22Rv1 (cell line): ENCODE results near the gene DNAAF3.
"Not testable (repeated sequence)": the region's sequence is repeated elsewhere in the genome, so short reads cannot be mapped to it uniquely, and the experiment has no call there.

ENCODE experiments used
- H3K27ac ChIP-seq: fragments of 450-650 bp; 2 replicates; pipeline ENCODE4 v1.5.1; 2017
- ZFX ChIP-seq: fragments of 450-650 bp; IDR thresholded peaks from 2 replicates; pipeline ENCODE4 v1.6.1; 2017; ENCODE audit warnings: antibody characterized with exemption, borderline replicate concordance
- TF ChIP-seq, protein P1 (sequence below): fragments of 450-650 bp; IDR thresholded peaks from 2 replicates; pipeline ENCODE4 v1.5.1; 2017; ENCODE audit warnings: mild to moderate bottlenecking

The DNAAF3 gene

GRCh38 chr19:55202199-55202598, 35.8 kb upstream of the DNAAF3 start:
- H3K27ac ChIP-seq = not testable (repeated sequence)
- TF ChIP-seq, protein P1, sequence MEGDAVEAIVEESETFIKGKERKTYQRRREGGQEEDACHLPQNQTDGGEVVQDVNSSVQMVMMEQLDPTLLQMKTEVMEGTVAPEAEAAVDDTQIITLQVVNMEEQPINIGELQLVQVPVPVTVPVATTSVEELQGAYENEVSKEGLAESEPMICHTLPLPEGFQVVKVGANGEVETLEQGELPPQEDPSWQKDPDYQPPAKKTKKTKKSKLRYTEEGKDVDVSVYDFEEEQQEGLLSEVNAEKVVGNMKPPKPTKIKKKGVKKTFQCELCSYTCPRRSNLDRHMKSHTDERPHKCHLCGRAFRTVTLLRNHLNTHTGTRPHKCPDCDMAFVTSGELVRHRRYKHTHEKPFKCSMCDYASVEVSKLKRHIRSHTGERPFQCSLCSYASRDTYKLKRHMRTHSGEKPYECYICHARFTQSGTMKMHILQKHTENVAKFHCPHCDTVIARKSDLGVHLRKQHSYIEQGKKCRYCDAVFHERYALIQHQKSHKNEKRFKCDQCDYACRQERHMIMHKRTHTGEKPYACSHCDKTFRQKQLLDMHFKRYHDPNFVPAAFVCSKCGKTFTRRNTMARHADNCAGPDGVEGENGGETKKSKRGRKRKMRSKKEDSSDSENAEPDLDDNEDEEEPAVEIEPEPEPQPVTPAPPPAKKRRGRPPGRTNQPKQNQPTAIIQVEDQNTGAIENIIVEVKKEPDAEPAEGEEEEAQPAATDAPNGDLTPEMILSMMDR = peak; percentile 35

DNA sequence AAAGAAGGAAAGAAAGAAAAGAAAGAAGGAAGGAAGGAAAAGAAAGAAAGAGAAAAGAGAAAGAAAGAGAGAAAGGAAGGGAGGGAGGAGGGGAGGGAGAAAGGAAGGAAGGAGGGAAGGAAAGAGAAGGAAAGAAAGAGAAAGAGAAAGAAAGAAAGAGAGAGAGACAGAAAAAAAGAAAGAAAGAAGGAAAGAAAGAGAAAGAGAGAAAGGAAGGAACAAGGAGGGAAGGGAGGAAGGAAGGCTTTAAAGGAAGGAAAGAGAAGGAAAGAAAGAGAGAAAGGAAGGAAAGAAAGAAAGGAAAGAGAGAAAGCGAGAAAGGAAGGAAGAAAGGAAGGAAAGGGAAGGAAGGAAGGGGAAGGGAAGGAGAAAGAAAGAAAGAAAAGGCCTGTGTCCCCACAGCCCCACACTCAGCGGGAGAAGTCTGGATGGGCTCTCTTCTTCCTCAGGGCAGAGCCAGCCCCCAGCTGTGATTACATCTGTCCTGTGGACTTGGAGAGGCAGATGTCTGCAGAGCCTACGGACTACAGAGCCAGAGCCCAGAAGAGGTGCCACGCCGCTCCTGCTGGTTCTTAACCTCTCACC, 33.3 kb upstream of the DNAAF3 start:
- H3K27ac ChIP-seq = no peak overlapping the region
- TF ChIP-seq ZFX = no peak
- TF ChIP-seq, protein P1 = no peak

DNA sequence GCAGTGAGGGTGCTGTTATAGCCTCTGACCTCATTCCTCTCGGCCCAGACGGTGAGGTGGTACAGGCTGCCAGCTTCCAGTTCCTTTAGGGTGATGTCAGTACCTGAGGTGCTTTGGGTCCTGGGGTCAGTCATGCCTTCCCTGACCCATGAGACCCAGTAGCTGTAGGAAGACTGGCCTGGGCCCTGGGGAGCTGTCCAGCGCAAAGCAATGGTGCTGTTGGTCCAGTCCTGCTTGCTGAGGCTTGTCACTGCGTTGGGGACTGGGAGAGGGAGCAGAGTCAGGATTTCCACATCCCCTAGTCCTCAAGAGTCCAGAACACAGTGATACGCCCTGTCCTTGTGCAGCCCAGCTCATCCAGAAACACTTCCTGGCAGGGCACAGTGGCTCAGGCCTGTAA, 32.2 kb upstream of the DNAAF3 start:
- TF ChIP-seq, protein P1 = no peak
- no peak for TF ChIP-seq ZFX

DNA sequence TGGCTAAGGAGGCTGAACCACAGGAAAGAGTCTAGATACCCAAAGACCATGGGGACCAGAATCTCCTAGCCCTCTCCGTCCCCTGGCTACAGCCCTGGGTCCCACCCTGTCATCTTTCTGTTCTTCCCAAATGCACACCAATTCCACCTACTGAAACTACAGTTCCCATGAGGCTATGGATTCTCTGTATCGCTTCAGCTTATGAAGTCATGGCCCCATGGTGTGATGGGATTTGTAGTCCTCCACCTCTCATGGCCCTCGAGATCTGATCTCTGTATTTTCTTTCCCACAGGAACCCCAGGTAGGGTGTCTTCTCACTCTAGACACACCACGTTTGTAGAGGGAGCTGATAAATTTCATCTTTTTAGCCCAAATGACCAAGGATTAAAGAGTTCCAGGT, 31.1 kb upstream of the DNAAF3 start:
- H3K27ac ChIP-seq = no peak overlapping the region
- TF ChIP-seq, protein P1 = no peak

More for the DNA sequence above, 32.2 kb upstream of the DNAAF3 start:
- no peak overlapping the region for H3K27ac ChIP-seq

DNA sequence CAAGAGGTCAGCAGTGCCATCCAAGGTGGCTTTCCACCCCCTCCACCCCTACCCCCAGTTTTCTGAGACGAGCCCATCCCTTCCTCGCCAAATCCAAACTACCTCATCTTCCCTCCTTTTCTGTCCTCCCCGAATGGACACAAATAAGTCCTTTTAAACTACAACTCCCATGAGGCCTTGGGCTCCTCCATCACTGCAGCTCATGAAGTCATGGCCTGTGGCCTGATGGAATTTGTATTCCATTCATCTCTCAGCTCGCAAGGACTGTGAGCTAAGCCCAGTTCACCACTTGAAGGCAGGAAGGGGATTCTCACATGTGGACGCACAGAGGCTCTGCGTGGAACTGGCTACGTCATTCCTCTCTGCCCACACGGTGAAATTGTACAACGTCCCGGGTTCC, 30.4 kb upstream of the DNAAF3 start:
- no peak overlapping the region for H3K27ac ChIP-seq
- TF ChIP-seq, protein P1 = no peak

DNA sequence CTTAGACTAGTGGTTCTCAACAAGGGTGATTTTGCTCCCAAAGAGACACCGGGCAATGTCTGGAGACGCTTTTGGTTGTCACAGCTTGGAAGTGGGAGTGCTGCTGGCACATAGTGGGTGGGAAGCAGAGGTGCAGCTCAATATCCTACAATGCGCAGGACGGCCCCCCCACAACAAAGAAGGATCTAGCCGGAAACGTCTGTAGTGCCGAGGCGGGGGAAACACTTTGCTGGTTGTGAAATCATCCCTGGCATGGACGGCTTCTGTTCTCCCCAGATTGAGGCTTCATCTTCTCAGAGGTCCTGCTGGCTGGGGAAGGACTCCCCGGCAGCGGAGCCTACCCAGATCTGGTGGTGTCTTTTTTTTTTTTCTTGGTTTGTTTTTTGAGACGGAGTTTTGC, 27.1 kb upstream of the DNAAF3 start:
- H3K27ac ChIP-seq = no peak overlapping the region
- no peak for TF ChIP-seq ZFX
- TF ChIP-seq, protein P1 = no peak

- no peak overlapping the region for H3K27ac ChIP-seq
- no peak for TF ChIP-seq ZFX
These were observed 23.0 kb upstream of the DNAAF3 start for GRCh38 chr19:55189403-55189835.

DNA sequence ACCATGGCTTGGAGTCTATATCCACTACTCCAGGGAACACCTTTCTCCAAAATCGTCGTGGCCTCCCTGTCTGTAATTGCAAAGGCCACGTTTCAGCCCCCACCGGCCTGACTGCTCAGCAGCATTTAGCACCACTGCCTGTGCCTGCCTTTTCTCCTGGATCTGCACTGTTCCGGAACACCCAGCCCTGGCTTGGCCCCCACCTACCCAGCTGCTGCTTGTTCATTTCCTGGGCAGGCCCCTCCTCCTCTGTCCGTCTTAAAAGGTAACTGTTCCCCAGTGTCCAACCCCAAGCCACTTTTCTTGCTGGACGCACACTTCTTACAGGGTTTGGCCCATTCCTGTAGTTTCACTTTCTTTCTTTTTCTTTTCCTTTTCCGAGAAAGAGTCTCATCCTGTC, 22.2 kb upstream of the DNAAF3 start:
- H3K27ac ChIP-seq = no peak overlapping the region
- TF ChIP-seq, protein P1 = no peak
- no peak for TF ChIP-seq ZFX
